Uterus (tissue), 4 donors: ENCODE measurements around the gene ACP3. TPM values are rescaled to one million over a fixed set of nuclear protein-coding genes. Genes with fewer than 3 reads are reported as not detected.
A peak's percentile ranks its signal among the peaks of the same experiment; 100 is the strongest.

Experiments used
- DNase-seq, 2 donors: peaks; one replicate each; pipeline ENCODE4 v3.0.0-alpha.2; 2019 to 2020
- H3K27ac ChIP-seq, 2 donors: fragments of 200-600 bp; sonication (generic); 1 replicate in 1 of 2; 2 replicates in 1 of 2; pipeline ENCODE4 v1.5.1; 2016 to 2018
- H3K27me3 ChIP-seq, 2 donors: fragments of 200-600 bp; sonication (generic); one replicate each; pipeline ENCODE4 v1.5.1; 2018 to 2019; ENCODE audit warnings: control low read depth in 1 of 2
- H3K36me3 ChIP-seq, 2 donors: fragments of 200-600 bp; sonication (generic); one replicate each; pipeline ENCODE4 v1.5.1; 2019; ENCODE audit warnings: control low read depth in 1 of 2
- H3K4me1 ChIP-seq, 2 donors: fragments of 200-600 bp; sonication (generic); one replicate each; pipeline ENCODE4 v1.5.1; 2018 to 2019; ENCODE audit warnings: control low read depth in 1 of 2
- H3K4me3 ChIP-seq, 2 donors: fragments of 200-600 bp; sonication (generic); 1 replicate in 1 of 2; 2 replicates in 1 of 2; pipeline ENCODE4 v1.5.1; 2018 to 2019; ENCODE audit warnings: mild to moderate bottlenecking in 1 of 2
- H3K9me3 ChIP-seq, 2 donors: fragments of 200-600 bp; sonication (generic); one replicate each; pipeline ENCODE4 v1.5.1; 2019; ENCODE audit warnings: control low read depth in 1 of 2
- CTCF ChIP-seq, 4 experiments: fragments of 200-600 bp in 2 of 4; fragments of 450-650 bp in 2 of 4; sonication (generic) in 2 of 4; IDR thresholded peaks; one replicate each; pipeline ENCODE4 v1.5.1; 2016 to 2019; ENCODE audit warnings: antibody characterized with exemption in 4 of 4, mild to moderate bottlenecking in 2 of 4, moderate library complexity in 1 of 4
- POLR2A ChIP-seq, 2 donors: fragments of 450-650 bp; IDR thresholded peaks; one replicate each; pipeline ENCODE4 v1.6.1; 2016; ENCODE audit warnings: antibody characterized with exemption in 2 of 2, mild to moderate bottlenecking in 1 of 2, moderate library complexity in 1 of 2
- intact Hi-C: fragments of 100-400 bp; cut with DNase I; formaldehyde crosslinking; loops from one replicate; pipeline ENCODE4 v1.15.1; 2023; ENCODE audit warnings: low total_unique reads
- total RNA-seq, 4 donors: library from RNA; depleted of rRNA in 3 of 4; stranded (reverse); fragments of >200 nt in 3 of 4; gene quantifications; one replicate each; pipeline versions ENCODE4 v1.1.0 to v1.2.4, GENCODE V29; 2014 to 2023
- donor health status: DM: yes; HTN: yes; CAD: no.

ACP3 gene
- total RNA-seq, 4 donors from 2014 or later = 1.4 to 5.6 TPM; not detected in 2

- Histone ChIP-seq H3K27me3 (no peaks in the 10 kb centered on the region), H3K9me3 (no peaks in the 10 kb centered on the region), H3K36me3 (no peaks in the 10 kb centered on the region), H3K27ac (no peak overlapping the region), H3K4me3 (no peak overlapping the region), H3K4me1 (no peaks in the 10 kb centered on the region)
- TF ChIP-seq CTCF (IDR thresholded peaks at IDR 0.05) = no peak
- TF ChIP-seq POLR2A (IDR thresholded peaks at IDR 0.05) = no peak
- peak; percentile 42 to 51 for DNase-seq
- intact Hi-C loops = no loop called here
Measured at GRCh38 chr3:132325103-132325606, 7.9 kb downstream of the ACP3 start.

- H3K27ac ChIP-seq = no peak overlapping the region
- H3K36me3 ChIP-seq = no peaks in the 10 kb centered on the region
- no peaks in the 10 kb centered on the region for H3K27me3 ChIP-seq
- no peak for DNase-seq
- no peak for TF ChIP-seq CTCF (IDR thresholded peaks at IDR 0.05)
- TF ChIP-seq POLR2A (IDR thresholded peaks at IDR 0.05) = no peak
- no peaks in the 10 kb centered on the region for H3K4me1 ChIP-seq
- intact Hi-C loops = no loop called here
- no peaks in the 10 kb centered on the region for H3K9me3 ChIP-seq
- H3K4me3 ChIP-seq = no peak overlapping the region
Measured at GRCh38 chr3:132325634-132326033, 8.4 kb downstream of the ACP3 start.

- TF ChIP-seq POLR2A (IDR thresholded peaks at IDR 0.05) (no peak), CTCF (IDR thresholded peaks at IDR 0.05) (no peak)
Measured at GRCh38 chr3:132326251-132326650, 9.0 kb downstream of the ACP3 start.

GRCh38 chr3:132332082-132332481 is 14.9 kb downstream of the ACP3 start:
- Histone ChIP-seq H3K36me3 (no peaks in the 10 kb centered on the region), H3K9me3 (no peaks in the 10 kb centered on the region), H3K27me3 (no peaks in the 10 kb centered on the region), H3K4me1 (no peaks in the 10 kb centered on the region), H3K4me3 (no peak overlapping the region), H3K27ac (no peak overlapping the region)
- no peak for DNase-seq
- TF ChIP-seq POLR2A (IDR thresholded peaks at IDR 0.05) = no peak
- intact Hi-C loops = no loop called here

More at GRCh38 chr3:132326251-132326650, 9.0 kb downstream of the ACP3 start:
- H3K4me1 ChIP-seq = no peaks in the 10 kb centered on the region
- H3K27ac ChIP-seq = no peak overlapping the region
- H3K36me3 ChIP-seq = no peaks in the 10 kb centered on the region
- H3K27me3 ChIP-seq = no peaks in the 10 kb centered on the region
- no peaks in the 10 kb centered on the region for H3K9me3 ChIP-seq
- intact Hi-C loops = no loop called here
- no peak overlapping the region for H3K4me3 ChIP-seq
- no peak for DNase-seq

DNA sequence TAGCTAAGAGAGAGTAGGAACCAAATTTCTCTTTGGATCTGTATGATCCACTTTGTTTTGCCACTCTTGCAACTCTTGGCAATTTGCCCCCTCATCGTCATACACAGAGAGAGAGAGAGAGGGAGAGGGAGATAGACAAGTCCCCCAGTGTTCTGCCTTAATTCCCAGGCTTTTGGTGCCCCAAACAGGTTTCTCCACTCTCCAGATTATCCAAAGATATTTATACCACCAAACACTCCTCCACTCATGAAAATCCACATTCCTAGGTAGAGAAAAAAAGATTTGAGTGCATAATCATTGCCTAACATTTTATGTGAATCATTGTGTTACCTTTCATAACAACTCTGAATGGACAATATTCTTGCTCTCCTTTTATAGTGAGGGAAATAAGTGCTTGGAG is 15.3 kb downstream of the ACP3 start:
- Histone ChIP-seq H3K9me3 (no peaks in the 10 kb centered on the region), H3K4me3 (no peak overlapping the region), H3K27me3 (no peaks in the 10 kb centered on the region), H3K27ac (no peak overlapping the region), H3K36me3 (no peaks in the 10 kb centered on the region), H3K4me1 (no peaks in the 10 kb centered on the region)
- intact Hi-C loops = no loop called here
- no peak for DNase-seq
- no peak for TF ChIP-seq POLR2A (IDR thresholded peaks at IDR 0.05)
- no peak for TF ChIP-seq CTCF (IDR thresholded peaks at IDR 0.05)

- intact Hi-C loops = loop anchor here (10.0 kb wide), 1 partner anchor 87 kb away; no protein-coding TSS in a partner anchor
- DNase-seq = no peak
- Histone ChIP-seq H3K9me3 (no peaks in the 10 kb centered on the region), H3K4me3 (no peak overlapping the region), H3K4me1 (no peaks in the 10 kb centered on the region), H3K27me3 (no peaks in the 10 kb centered on the region), H3K36me3 (no peaks in the 10 kb centered on the region), H3K27ac (no peak overlapping the region)
- TF ChIP-seq CTCF (IDR thresholded peaks at IDR 0.05) (no peak), POLR2A (IDR thresholded peaks at IDR 0.05) (no peak)
Measured at GRCh38 chr3:132341746-132342145, 24.5 kb downstream of the ACP3 start.
